T47D (cell line): ENCODE measurements around the gene INSRR.
A peak's percentile ranks its signal among the peaks of the same experiment; 100 is the strongest.

Experiments
- DNase-seq, 2 experiments: peaks; one replicate each; pipeline versions ENCODE4 v3.0.0 to v3.0.0-alpha.2; 2011 to 2012; ENCODE audit warnings: low read depth in 1 of 2, low spot score in 1 of 2
- JUND ChIP-seq: IDR thresholded peaks from 2 replicates; pipeline ENCODE4 v1.6.1; 2012; ENCODE audit warnings: low read depth
- in situ Hi-C: cut with HindIII; loops from 2 replicates; pipeline ENCODE4 v1.10.0; 2016; ENCODE audit warnings: low sequenced_read_pairs, low pct_unique_long_range_greater_than_20kb

INSRR gene

GRCh38 chr1:156892190-156893047, 33.5 kb upstream of the INSRR start:
- TF ChIP-seq JUND: no peak
- in situ Hi-C loops: no loop called here
- DNase-seq: peak; percentile 78 to 85

GRCh38 chr1:156889802-156890580, 31.1 kb upstream of the INSRR start:
- DNase-seq: peak; percentile 85 to 86
- no peak for TF ChIP-seq JUND
- in situ Hi-C loops: no loop called here

- TF ChIP-seq JUND: no peak
- in situ Hi-C loops: no loop called here
- DNase-seq: no peak
These were observed 28.8 kb upstream of the INSRR start for GRCh38 chr1:156887734-156888133.

- DNase-seq: no peak
- TF ChIP-seq JUND: no peak
- in situ Hi-C loops: no loop called here
These were observed 28.4 kb upstream of the INSRR start for GRCh38 chr1:156887317-156887716.

- no peak for TF ChIP-seq JUND
- no peak for DNase-seq
- in situ Hi-C loops: no loop called here
These were observed 27.8 kb upstream of the INSRR start for GRCh38 chr1:156886583-156887281.

- no peak for DNase-seq
- in situ Hi-C loops: no loop called here
- no peak for TF ChIP-seq JUND
These were observed 27.0 kb upstream of the INSRR start for GRCh38 chr1:156885880-156886355.

- in situ Hi-C loops: no loop called here
- no peak for TF ChIP-seq JUND
- no peak for DNase-seq
These were observed 26.4 kb upstream of the INSRR start for GRCh38 chr1:156885314-156885713.

GRCh38 chr1:156884560-156885184, 25.8 kb upstream of the INSRR start:
- no peak for DNase-seq
- in situ Hi-C loops: no loop called here
- TF ChIP-seq JUND: no peak

- no peak for DNase-seq
- in situ Hi-C loops: no loop called here
- TF ChIP-seq JUND: no peak
These were observed 25.0 kb upstream of the INSRR start for GRCh38 chr1:156883919-156884318.

GRCh38 chr1:156882543-156882942, 23.6 kb upstream of the INSRR start:
- in situ Hi-C loops: no loop called here
- no peak for TF ChIP-seq JUND
- DNase-seq: no peak

GRCh38 chr1:156881663-156882062, 22.7 kb upstream of the INSRR start:
- DNase-seq: no peak
- TF ChIP-seq JUND: no peak
- in situ Hi-C loops: no loop called here

- TF ChIP-seq JUND: no peak
- in situ Hi-C loops: no loop called here
- DNase-seq: no peak
These were observed 22.2 kb upstream of the INSRR start for GRCh38 chr1:156881101-156881500.
